KOPT-K1 (cell line): Measurements from ENCODE around the gene CDC42BPG.

Source experiments
- H3K27ac ChIP-seq: fragments of 200-600 bp; sonication (generic); 2 replicates; pipeline ENCODE4 v1.5.1; 2016; ENCODE audit warnings: antibody characterized with exemption, mild to moderate bottlenecking, low read depth, low read length; ENCODE audit not compliant: poor library complexity, severe bottlenecking
- H3K36me3 ChIP-seq: fragments of 200-600 bp; sonication (generic); 2 replicates; pipeline ENCODE4 v1.5.1; 2017; ENCODE audit warnings: antibody characterized with exemption, mild to moderate bottlenecking, low read length, moderate library complexity; ENCODE audit not compliant: insufficient read depth
- H3K9me3 ChIP-seq: fragments of 200-600 bp; sonication (generic); 2 replicates; pipeline ENCODE4 v1.5.1; 2017; ENCODE audit warnings: antibody characterized with exemption, low read length, mild to moderate bottlenecking; ENCODE audit not compliant: insufficient read depth, poor library complexity, severe bottlenecking

Gene CDC42BPG

GRCh38 chr11:64844330-64845128, at the start of gene CDC42BPG:
CDC42BPG (minus strand) TSS chr11:64844653; CDS start chr11:64844569, 84 bp downstream.
- no peaks in the 10 kb centered on the region for H3K9me3 ChIP-seq
- H3K36me3 ChIP-seq: no peaks in the 10 kb centered on the region
- peak within 1 kb of the TSS; percentile 45 for H3K27ac ChIP-seq

- Histone ChIP-seq H3K27ac (no peak overlapping the region), H3K36me3 (peaks cover 34% of the 10 kb centered on the region; the same call in 1 of the 2 replicates), H3K9me3 (no peaks in the 10 kb centered on the region)
Observed at GRCh38 chr11:64893194-64894069, 49.0 kb upstream of the CDC42BPG start.

- H3K27ac ChIP-seq: no peak overlapping the region
- peaks cover 28% of the 10 kb centered on the region; the same call in 1 of the 2 replicates for H3K36me3 ChIP-seq
- H3K9me3 ChIP-seq: no peaks in the 10 kb centered on the region
Observed at GRCh38 chr11:64892838-64893193, 48.4 kb upstream of the CDC42BPG start.

GRCh38 chr11:64892411-64892831, 48.0 kb upstream of the CDC42BPG start:
- H3K9me3 ChIP-seq: no peaks in the 10 kb centered on the region
- H3K27ac ChIP-seq: no peak overlapping the region
- peaks cover 24% of the 10 kb centered on the region; the same call in 1 of the 2 replicates for H3K36me3 ChIP-seq

GRCh38 chr11:64891880-64892279, 47.4 kb upstream of the CDC42BPG start:
- H3K9me3 ChIP-seq: no peaks in the 10 kb centered on the region
- no peak overlapping the region for H3K27ac ChIP-seq
- peaks cover 18% of the 10 kb centered on the region; the same call in 1 of the 2 replicates for H3K36me3 ChIP-seq

- H3K27ac ChIP-seq: no peak overlapping the region
- H3K36me3 ChIP-seq: peaks cover 15% of the 10 kb centered on the region; the same call in 1 of the 2 replicates
- no peaks in the 10 kb centered on the region for H3K9me3 ChIP-seq
Observed at GRCh38 chr11:64891215-64891848, 46.9 kb upstream of the CDC42BPG start.

GRCh38 chr11:64890522-64890939, 46.1 kb upstream of the CDC42BPG start:
- Histone ChIP-seq H3K36me3 (0 out of 2 replicates have a peak, but pooled peaks cover 8% of the 10 kb centered on the region), H3K27ac (no peak overlapping the region), H3K9me3 (no peaks in the 10 kb centered on the region)

GRCh38 chr11:64888729-64889511, 44.5 kb upstream of the CDC42BPG start:
- Histone ChIP-seq H3K27ac (no peak overlapping the region), H3K9me3 (no peaks in the 10 kb centered on the region), H3K36me3 (no peaks in the 10 kb centered on the region)

- no peaks in the 10 kb centered on the region for H3K9me3 ChIP-seq
- H3K36me3 ChIP-seq: no peaks in the 10 kb centered on the region
- H3K27ac ChIP-seq: peak overlapping the region; percentile 54
Observed at GRCh38 chr11:64888406-64888728, 43.9 kb upstream of the CDC42BPG start.

- Histone ChIP-seq H3K36me3 (no peaks in the 10 kb centered on the region), H3K27ac (peak overlapping the region; percentile 54), H3K9me3 (no peaks in the 10 kb centered on the region)
Observed at GRCh38 chr11:64887757-64888405, 43.4 kb upstream of the CDC42BPG start.

- Histone ChIP-seq H3K27ac (peak overlapping the region; percentile 54), H3K36me3 (no peaks in the 10 kb centered on the region), H3K9me3 (no peaks in the 10 kb centered on the region)
Observed at GRCh38 chr11:64887234-64887756, 42.8 kb upstream of the CDC42BPG start.

GRCh38 chr11:64885367-64886286, 41.2 kb upstream of the CDC42BPG start:
- H3K27ac ChIP-seq: no peak overlapping the region
- no peaks in the 10 kb centered on the region for H3K9me3 ChIP-seq
- no peaks in the 10 kb centered on the region for H3K36me3 ChIP-seq

GRCh38 chr11:64884019-64884418, 39.6 kb upstream of the CDC42BPG start:
- Histone ChIP-seq H3K36me3 (no peaks in the 10 kb centered on the region), H3K9me3 (no peaks in the 10 kb centered on the region), H3K27ac (peak overlapping the region; percentile 66)
